AG04449 (cell line): Measurements from ENCODE around the gene BCAP29.

Experiments used
- CTCF ChIA-PET: fragments of 350-600 bp; formaldehyde crosslinking; extraction: SDS; loops from one replicate; lab custom pipeline; 2021; ENCODE audit warnings: antibody characterized with exemption; lab: Yijun Ruan, JAX
- POLR2A ChIA-PET: fragments of 400-600, 350-600 bp; formaldehyde crosslinking; extraction: SDS; loops from one replicate; lab custom pipeline; 2020; ENCODE audit warnings: antibody characterized with exemption, inconsistent platforms; lab: Yijun Ruan, JAX
- DNase-seq: peaks from one replicate; pipeline ENCODE4 v3.0.0-alpha.2; 2010; ENCODE audit warnings: low read depth, low spot score
- H3K4me3 ChIP-seq: 2 replicates; pipeline ENCODE4 v1.5.1; 2011; ENCODE audit warnings: low read depth, mild to moderate bottlenecking, control low read depth, low read length
- CTCF ChIP-seq: IDR thresholded peaks from one replicate; pipeline ENCODE4 v1.5.1; 2011; ENCODE audit warnings: mild to moderate bottlenecking, moderate library complexity, low read length, control low read depth, inconsistent platforms; ENCODE audit not compliant: insufficient read depth; ENCODE audit errors: missing control alignments

BCAP29 gene

GRCh38 chr7:107641676-107642075 is 61.6 kb downstream of the BCAP29 start:
- no peak for TF ChIP-seq CTCF
- no peak for DNase-seq
- POLR2A ChIA-PET, result no interaction called here
- no peak overlapping the region for H3K4me3 ChIP-seq
- CTCF ChIA-PET, result no interaction called here

GRCh38 chr7:107642501-107642900 is 62.5 kb downstream of the BCAP29 start:
- ChIA-PET POLR2A (no interaction called here), CTCF (interaction anchor here (1.1 kb wide), 1 partner anchor 38 kb away, joined by 3 read pairs; no protein-coding TSS in a partner anchor)
- no peak for DNase-seq
- no peak for TF ChIP-seq CTCF
- no peak overlapping the region for H3K4me3 ChIP-seq

GRCh38 chr7:107643407-107643806 is 63.4 kb downstream of the BCAP29 start:
- peak; percentile 29 for DNase-seq
- POLR2A ChIA-PET, result interaction anchor here (0.5 kb wide), 1 partner anchor 68 kb away, joined by 3 read pairs; no protein-coding TSS in a partner anchor
- TF ChIP-seq CTCF, result peak; percentile 38
- H3K4me3 ChIP-seq, result no peak overlapping the region
- CTCF ChIA-PET, result interaction anchor here (1.1 kb wide), 1 partner anchor 38 kb away, joined by 3 read pairs; no protein-coding TSS in a partner anchor

GRCh38 chr7:107643938-107644308 is 63.9 kb downstream of the BCAP29 start:
- POLR2A ChIA-PET, result no interaction called here

GRCh38 chr7:107644309-107644974 is 64.4 kb downstream of the BCAP29 start:
- POLR2A ChIA-PET, result no interaction called here
- H3K4me3 ChIP-seq, result no peak overlapping the region
- CTCF ChIA-PET, result interaction anchor here (0.7 to 1.1 kb wide), 3 partner anchors 15 to 80 kb away, joined by 3 read pairs; no protein-coding TSS in a partner anchor
- DNase-seq, result no peak
- TF ChIP-seq CTCF, result no peak

More at GRCh38 chr7:107643938-107644308, 63.9 kb downstream of the BCAP29 start:
- no peak for DNase-seq
- CTCF ChIA-PET, result interaction anchor here (1.0 kb wide), 1 partner anchor 21 kb away, joined by 3 read pairs; no protein-coding TSS in a partner anchor
- no peak for TF ChIP-seq CTCF
- H3K4me3 ChIP-seq, result no peak overlapping the region

- POLR2A ChIA-PET, result no interaction called here
- CTCF ChIA-PET, result no interaction called here
- H3K4me3 ChIP-seq, result no peak overlapping the region
- no peak for TF ChIP-seq CTCF
- no peak for DNase-seq
Measured at GRCh38 chr7:107652642-107653041, 72.6 kb downstream of the BCAP29 start.
